MCF 10A (cell line): Measurements from ENCODE around the gene PRSS48. TPM values are rescaled to one million over a fixed set of nuclear protein-coding genes. Genes with fewer than 3 reads are reported as not detected.
"Not testable (repeated sequence)": the region's sequence is repeated elsewhere in the genome, so short reads cannot be mapped to it uniquely, and the experiment has no call there.

ENCODE experiments used
- BruUV-seq: library from RNA; stranded (reverse); fragments of 400-500 nt; replicated peaks from 2 replicates; lab custom pipeline; 2021; lab: Mats Ljungman, UMichigan
- CTCF ChIA-PET: fragments of 300-600 bp; sonication (Branson Sonifier 250); formaldehyde crosslinking; extraction: SDS; loops from one replicate; lab custom pipeline; 2021; ENCODE audit warnings: antibody characterized with exemption, inconsistent platforms; lab: Yijun Ruan, JAX
- POLR2A ChIA-PET: fragments of 300-600, 350-650 bp; sonication (Branson Sonifier 250); formaldehyde crosslinking; extraction: SDS; loops from one replicate; lab custom pipeline; 2020; ENCODE audit warnings: antibody characterized with exemption, inconsistent platforms; lab: Yijun Ruan, JAX
- DNase-seq: peaks from one replicate; pipeline ENCODE4 v3.0.0-alpha.2; 2018; ENCODE audit not compliant: unreplicated experiment
- H3K27ac Mint-ChIP-seq: one replicate; pipeline ENCODE4 v1.8.0; 2022; ENCODE audit warnings: mild to moderate bottlenecking, low read depth, mixed read lengths; ENCODE audit not compliant: unreplicated experiment
- H3K27me3 Mint-ChIP-seq: one replicate; pipeline ENCODE4 v1.8.0; 2022; ENCODE audit warnings: mixed read lengths; ENCODE audit not compliant: insufficient read depth, unreplicated experiment
- H3K36me3 Mint-ChIP-seq: one replicate; pipeline ENCODE4 v1.8.0; 2022; ENCODE audit warnings: mild to moderate bottlenecking, moderate library complexity, mixed read lengths; ENCODE audit not compliant: insufficient read depth, unreplicated experiment
- H3K4me1 Mint-ChIP-seq: one replicate; pipeline ENCODE4 v1.8.0; 2022; ENCODE audit warnings: mixed read lengths; ENCODE audit not compliant: insufficient read depth, unreplicated experiment
- H3K4me3 Mint-ChIP-seq: one replicate; pipeline ENCODE4 v1.8.0; 2022; ENCODE audit warnings: mild to moderate bottlenecking, moderate library complexity, mixed read lengths; ENCODE audit not compliant: unreplicated experiment
- H3K9me3 Mint-ChIP-seq: one replicate; pipeline ENCODE4 v1.8.0; 2022; ENCODE audit warnings: mixed read lengths; ENCODE audit not compliant: unreplicated experiment
- intact Hi-C: fragments of 100-400 bp; cut with micrococcal nuclease; formaldehyde crosslinking; loops from 2 replicates; pipeline ENCODE4 v1.14.1; 2022
- total RNA-seq: library from RNA; stranded (reverse); gene quantifications from 2 replicates; pipeline ENCODE4 v1.2.3, GENCODE V29; 2022
- TF ChIP-seq, protein P1 (sequence below): fragments of 200-600 bp; IDR thresholded peaks from one replicate; pipeline ENCODE4 v1.8.0; 2022; ENCODE audit warnings: antibody characterized with exemption, mild to moderate bottlenecking; ENCODE audit not compliant: unreplicated experiment

Gene PRSS48
- total RNA-seq, 1 experiment from 2014 or later: not detected

DNA sequence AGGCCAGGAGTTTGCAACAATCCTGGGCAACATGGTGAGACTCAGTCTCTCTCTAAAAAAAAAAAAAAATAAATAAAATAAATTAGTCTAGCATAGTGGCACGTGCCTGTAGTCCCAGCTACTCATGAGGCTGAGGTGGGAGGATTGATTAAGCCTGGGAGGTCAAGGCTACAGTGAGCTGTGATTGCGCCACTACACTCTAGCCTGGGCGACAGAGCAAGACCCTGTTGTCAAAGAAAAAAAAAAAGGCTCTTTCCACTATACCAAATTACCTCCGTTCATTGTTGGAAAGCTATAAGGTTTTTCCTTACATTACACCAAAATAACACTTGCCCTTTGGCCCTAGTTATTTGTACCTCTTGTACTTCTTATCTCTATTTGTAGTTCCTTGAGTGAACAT is 9.9 kb upstream of the PRSS48 start:
- Mint-ChIP-seq H3K27me3 (no peaks in the 10 kb centered on the region), H3K27ac (no peak overlapping the region), H3K36me3 (no peaks in the 10 kb centered on the region), H3K4me3 (no peak overlapping the region), H3K9me3 (no peaks in the 10 kb centered on the region), H3K4me1 (peaks cover 7% of the 10 kb centered on the region)
- TF ChIP-seq, protein P1, sequence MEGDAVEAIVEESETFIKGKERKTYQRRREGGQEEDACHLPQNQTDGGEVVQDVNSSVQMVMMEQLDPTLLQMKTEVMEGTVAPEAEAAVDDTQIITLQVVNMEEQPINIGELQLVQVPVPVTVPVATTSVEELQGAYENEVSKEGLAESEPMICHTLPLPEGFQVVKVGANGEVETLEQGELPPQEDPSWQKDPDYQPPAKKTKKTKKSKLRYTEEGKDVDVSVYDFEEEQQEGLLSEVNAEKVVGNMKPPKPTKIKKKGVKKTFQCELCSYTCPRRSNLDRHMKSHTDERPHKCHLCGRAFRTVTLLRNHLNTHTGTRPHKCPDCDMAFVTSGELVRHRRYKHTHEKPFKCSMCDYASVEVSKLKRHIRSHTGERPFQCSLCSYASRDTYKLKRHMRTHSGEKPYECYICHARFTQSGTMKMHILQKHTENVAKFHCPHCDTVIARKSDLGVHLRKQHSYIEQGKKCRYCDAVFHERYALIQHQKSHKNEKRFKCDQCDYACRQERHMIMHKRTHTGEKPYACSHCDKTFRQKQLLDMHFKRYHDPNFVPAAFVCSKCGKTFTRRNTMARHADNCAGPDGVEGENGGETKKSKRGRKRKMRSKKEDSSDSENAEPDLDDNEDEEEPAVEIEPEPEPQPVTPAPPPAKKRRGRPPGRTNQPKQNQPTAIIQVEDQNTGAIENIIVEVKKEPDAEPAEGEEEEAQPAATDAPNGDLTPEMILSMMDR: no peak
- BruUV-seq: no TSS peak
- intact Hi-C loops: no loop called here
- ChIA-PET CTCF (interaction anchor here (0.6 to 3.0 kb wide), 5 partner anchors 9 to 1141 kb away, joined by 3 to 16 read pairs (median 4); partner anchors contain the start of gene PRSS48), POLR2A (interaction anchor here (0.7 to 1.0 kb wide), 5 partner anchors 17 to 102 kb away, joined by 3 to 4 read pairs (median 3); partner anchors contain the start of gene SH3D19)
- no peak for DNase-seq

DNA sequence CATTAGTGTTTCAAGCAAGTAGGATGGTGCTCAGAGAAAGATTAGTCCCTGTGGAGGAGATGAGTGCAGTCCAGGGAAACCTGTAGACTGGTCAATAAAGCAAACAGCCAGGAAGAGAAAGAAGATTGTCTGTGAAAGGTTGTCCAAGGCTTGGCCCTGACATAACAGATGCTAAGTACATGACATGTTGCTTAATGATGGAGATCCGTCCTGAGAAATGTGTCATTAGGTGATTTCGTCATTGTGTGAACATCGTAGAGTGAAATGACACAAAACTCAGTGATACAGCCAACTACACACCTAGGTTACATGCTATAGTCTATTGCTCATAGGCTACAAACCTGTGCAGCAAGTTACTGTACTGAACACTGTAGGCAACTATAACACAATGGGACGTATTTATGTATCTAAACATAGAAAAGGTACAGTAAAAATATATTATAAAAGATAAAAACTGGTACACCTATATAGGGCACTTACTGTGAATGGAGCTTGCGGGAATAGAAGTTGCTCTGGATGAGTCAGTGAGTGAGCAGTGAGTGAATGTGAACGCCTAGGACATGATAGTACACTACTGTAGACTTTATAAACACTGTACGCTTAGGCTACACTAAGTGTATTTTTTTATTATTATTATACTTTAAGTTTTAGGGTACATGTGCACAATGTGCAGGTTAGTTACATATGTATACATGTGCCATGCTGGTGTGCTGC is 9.0 kb upstream of the PRSS48 start:
- BruUV-seq: no TSS peak
- intact Hi-C loops: no loop called here
- ChIA-PET POLR2A (interaction anchor here (0.7 kb wide), 1 partner anchor 102 kb away, joined by 3 read pairs; no protein-coding TSS in a partner anchor), CTCF (interaction anchor here (3.0 kb wide), 1 partner anchor 8 kb away, joined by 16 read pairs; the partner anchor contains the start of gene PRSS48)
- DNase-seq: peak; percentile 35
- no peak overlapping the region for H3K27ac Mint-ChIP-seq
- TF ChIP-seq, protein P1: no peak
- no peak overlapping the region for H3K4me3 Mint-ChIP-seq
- H3K36me3 Mint-ChIP-seq: no peaks in the 10 kb centered on the region
- H3K27me3 Mint-ChIP-seq: no peaks in the 10 kb centered on the region
- peaks cover 7% of the 10 kb centered on the region for H3K4me1 Mint-ChIP-seq
- no peaks in the 10 kb centered on the region for H3K9me3 Mint-ChIP-seq

DNA sequence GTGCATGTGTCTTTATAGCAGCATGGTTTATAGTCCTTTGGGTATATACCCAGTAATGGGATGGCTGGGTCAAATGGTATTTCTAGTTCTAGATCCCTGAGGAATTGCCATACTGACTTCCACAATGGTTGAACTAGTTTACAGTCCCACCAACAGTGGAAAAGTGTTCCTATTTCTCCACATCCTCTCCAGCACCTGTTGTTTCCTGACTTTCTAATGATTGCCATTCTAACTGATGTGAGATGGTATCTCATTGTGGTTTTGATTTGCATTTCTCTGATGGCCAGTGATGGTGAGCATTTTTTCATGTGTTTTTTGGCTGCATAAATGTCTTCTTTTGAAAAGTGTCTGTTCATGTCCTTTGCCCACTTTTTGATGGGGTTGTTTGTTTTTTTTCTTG is 8.1 kb upstream of the PRSS48 start:
- H3K4me1 Mint-ChIP-seq, H3K27ac Mint-ChIP-seq, H3K4me3 Mint-ChIP-seq, intact Hi-C loops, H3K36me3 Mint-ChIP-seq, H3K27me3 Mint-ChIP-seq, POLR2A ChIA-PET, CTCF ChIA-PET, DNase-seq, H3K9me3 Mint-ChIP-seq, BruUV-seq: not testable (repeated sequence)

DNA sequence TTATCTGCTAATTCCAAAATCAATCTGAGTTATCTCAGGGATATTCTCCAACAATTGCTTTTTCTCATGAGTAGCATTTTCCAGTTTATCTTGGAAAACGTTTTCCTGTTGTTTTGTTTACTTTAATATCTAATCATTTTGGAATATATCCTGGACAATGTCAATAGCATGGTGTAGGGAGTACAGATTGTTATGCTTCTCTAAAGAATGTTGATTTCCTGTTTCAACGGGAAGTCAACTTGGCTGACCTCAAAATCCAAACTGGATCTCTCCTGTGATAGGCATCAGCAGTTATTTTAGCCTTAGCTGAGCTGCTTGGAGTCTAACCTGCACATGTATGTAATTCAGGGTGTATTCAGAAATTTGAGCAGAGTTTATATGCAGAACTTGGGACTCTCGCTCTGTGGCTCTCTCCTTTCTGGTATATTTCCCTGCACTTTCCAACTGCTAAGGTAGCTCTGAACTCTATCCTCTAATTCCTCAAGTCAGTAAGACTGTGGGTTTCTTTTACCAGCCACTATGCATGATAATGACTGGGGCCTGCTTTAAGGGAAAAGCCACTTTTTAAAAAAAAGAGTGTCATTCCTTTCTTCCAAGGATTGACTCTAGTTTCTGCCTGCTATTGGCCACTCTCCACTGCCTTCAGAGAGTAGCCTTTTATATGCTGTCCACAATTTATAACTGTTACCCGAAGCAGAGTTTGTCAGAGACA is 7.7 kb downstream of the PRSS48 start:
- Mint-ChIP-seq H3K27ac (no peak overlapping the region), H3K4me1 (peaks cover 5% of the 10 kb centered on the region), H3K9me3 (peaks cover 6% of the 10 kb centered on the region), H3K4me3 (no peak overlapping the region), H3K36me3 (peaks cover 13% of the 10 kb centered on the region), H3K27me3 (no peaks in the 10 kb centered on the region)
- no TSS peak for BruUV-seq
- ChIA-PET CTCF (interaction anchor here (1.1 to 1.3 kb wide), 2 partner anchors 19 to 20 kb away, joined by 3 to 4 read pairs; no protein-coding TSS in a partner anchor), POLR2A (interaction anchor here (0.7 to 1.4 kb wide), 3 partner anchors 18 to 265 kb away, joined by 3 to 4 read pairs (median 3); no protein-coding TSS in a partner anchor)
- DNase-seq: no peak
- TF ChIP-seq, protein P1: no peak
- intact Hi-C loops: no loop called here
